Raji (cell line): ENCODE data around the gene FKBP1A.

Experiments
- POLR2A ChIP-seq: IDR thresholded peaks from 2 replicates; pipeline ENCODE4 v1.6.1; 2011; ENCODE audit warnings: low read depth, low read length, control low read depth; ENCODE audit not compliant: insufficient read depth

FKBP1A gene

GRCh38 chr20:1323256-1323655 is 69.6 kb downstream of the FKBP1A start:
- no peak for TF ChIP-seq POLR2A

GRCh38 chr20:1322511-1323245 is 70.2 kb downstream of the FKBP1A start:
- no peak for TF ChIP-seq POLR2A

GRCh38 chr20:1321654-1321939 is 71.3 kb downstream of the FKBP1A start:
- no peak for TF ChIP-seq POLR2A

- TF ChIP-seq POLR2A = no peak
Observed at GRCh38 chr20:1320902-1321653, 71.8 kb downstream of the FKBP1A start.

- TF ChIP-seq POLR2A = no peak
Observed at GRCh38 chr20:1320016-1320415, 72.8 kb downstream of the FKBP1A start.

GRCh38 chr20:1319462-1319861 is 73.4 kb downstream of the FKBP1A start:
- TF ChIP-seq POLR2A = no peak

- no peak for TF ChIP-seq POLR2A
Observed at GRCh38 chr20:1319051-1319450, 73.8 kb downstream of the FKBP1A start.
